Neutrophil (primary cell): ENCODE results near the gene EXT2.

Experiments used
- H3K27ac ChIP-seq: fragments of 200-600 bp; sonication (generic); 2 replicates; pipeline ENCODE4 v1.5.1; 2016; ENCODE audit warnings: mild to moderate bottlenecking, moderate library complexity
- H3K27me3 ChIP-seq: fragments of 200-600 bp; sonication (generic); 2 replicates; pipeline ENCODE4 v1.6.0; 2016; ENCODE audit warnings: mild to moderate bottlenecking
- H3K36me3 ChIP-seq: fragments of 200-600 bp; sonication (generic); 2 replicates; pipeline ENCODE4 v1.5.1; 2017
- H3K4me1 ChIP-seq, 2 experiments: fragments of 200-600 bp in 1 of 2; sonication (generic) in 1 of 2; 1 replicate in 1 of 2; 2 replicates in 1 of 2; pipeline versions ENCODE4 v1.5.1 to v1.6.1; 2013 to 2016; ENCODE audit warnings: low read depth in 1 of 2, low read length in 1 of 2, mild to moderate bottlenecking in 1 of 2, moderate library complexity in 1 of 2; ENCODE audit not compliant: control insufficient read depth in 1 of 2, insufficient read depth in 1 of 2
- H3K4me3 ChIP-seq, 2 experiments: fragments of 200-600 bp in 1 of 2; sonication (generic) in 1 of 2; 1 replicate in 1 of 2; 2 replicates in 1 of 2; pipeline ENCODE4 v1.5.1; 2013 to 2016; ENCODE audit warnings: low read depth in 1 of 2, low read length in 1 of 2, mild to moderate bottlenecking in 1 of 2, moderate library complexity in 1 of 2
- H3K9me3 ChIP-seq: fragments of 200-600 bp; sonication (generic); 2 replicates; pipeline ENCODE4 v1.5.1; 2016
- TF ChIP-seq, protein P1 (sequence below): fragments of 200-600 bp; sonication (generic); IDR thresholded peaks from 2 replicates; pipeline ENCODE4 v1.5.1; 2016; ENCODE audit warnings: antibody characterized with exemption

Gene EXT2

DNA sequence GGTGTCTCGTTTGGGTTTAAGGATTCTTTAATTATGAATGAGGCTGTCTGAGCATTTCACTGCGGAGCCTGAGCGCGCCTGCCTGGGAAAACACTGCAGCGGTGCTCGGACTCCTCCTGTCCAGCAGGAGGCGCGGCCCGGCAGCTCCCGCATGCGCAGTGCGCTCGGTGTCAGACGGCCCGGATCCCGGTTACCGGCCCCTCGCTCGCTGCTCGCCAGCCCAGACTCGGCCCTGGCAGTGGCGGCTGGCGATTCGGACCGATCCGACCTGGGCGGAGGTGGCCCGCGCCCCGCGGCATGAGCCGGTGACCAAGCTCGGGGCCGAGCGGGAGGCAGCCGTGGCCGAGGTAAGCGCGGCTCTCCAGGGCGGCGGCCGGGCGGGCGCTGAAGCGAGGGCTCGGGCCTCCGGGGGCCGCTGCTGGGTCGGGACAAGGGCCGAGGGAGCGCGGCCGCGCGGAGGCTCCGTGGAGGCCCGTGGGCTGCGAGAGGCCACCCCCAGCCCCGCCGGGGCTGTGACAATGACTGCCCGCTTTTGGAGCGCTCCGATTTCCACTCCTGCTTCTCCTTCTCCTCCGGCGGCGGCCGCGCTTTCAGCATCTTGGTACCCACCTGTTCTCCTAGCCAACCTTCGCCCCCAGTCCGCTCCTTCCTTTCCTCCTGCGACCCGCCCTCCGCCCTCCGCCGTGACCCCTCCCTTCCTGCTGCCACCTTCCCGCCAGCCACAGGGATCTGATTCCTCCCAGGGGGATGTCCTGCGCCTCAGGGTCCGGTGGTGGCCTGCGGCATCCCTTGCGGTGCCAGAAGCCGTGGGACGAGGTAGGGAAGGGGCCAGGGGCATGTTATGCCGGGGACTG lies at the start of gene EXT2:
Gene EXT2 (plus strand): TSS at position 173 of the 854 bp plus-strand sequence. CDS start 12,035 bp downstream, outside the sequence.
- peaks cover 18% of the 10 kb centered on the region for H3K27me3 ChIP-seq
- no peaks in the 10 kb centered on the region for H3K36me3 ChIP-seq
- H3K4me3 ChIP-seq, result peak within 1 kb of the TSS; percentile 64 to 66
- TF ChIP-seq, protein P1, sequence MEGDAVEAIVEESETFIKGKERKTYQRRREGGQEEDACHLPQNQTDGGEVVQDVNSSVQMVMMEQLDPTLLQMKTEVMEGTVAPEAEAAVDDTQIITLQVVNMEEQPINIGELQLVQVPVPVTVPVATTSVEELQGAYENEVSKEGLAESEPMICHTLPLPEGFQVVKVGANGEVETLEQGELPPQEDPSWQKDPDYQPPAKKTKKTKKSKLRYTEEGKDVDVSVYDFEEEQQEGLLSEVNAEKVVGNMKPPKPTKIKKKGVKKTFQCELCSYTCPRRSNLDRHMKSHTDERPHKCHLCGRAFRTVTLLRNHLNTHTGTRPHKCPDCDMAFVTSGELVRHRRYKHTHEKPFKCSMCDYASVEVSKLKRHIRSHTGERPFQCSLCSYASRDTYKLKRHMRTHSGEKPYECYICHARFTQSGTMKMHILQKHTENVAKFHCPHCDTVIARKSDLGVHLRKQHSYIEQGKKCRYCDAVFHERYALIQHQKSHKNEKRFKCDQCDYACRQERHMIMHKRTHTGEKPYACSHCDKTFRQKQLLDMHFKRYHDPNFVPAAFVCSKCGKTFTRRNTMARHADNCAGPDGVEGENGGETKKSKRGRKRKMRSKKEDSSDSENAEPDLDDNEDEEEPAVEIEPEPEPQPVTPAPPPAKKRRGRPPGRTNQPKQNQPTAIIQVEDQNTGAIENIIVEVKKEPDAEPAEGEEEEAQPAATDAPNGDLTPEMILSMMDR, result peak; percentile 86
- no peaks in the 10 kb centered on the region for H3K9me3 ChIP-seq
- peaks cover 10 to 15% of the 10 kb centered on the region in 2 experiments for H3K4me1 ChIP-seq
- H3K27ac ChIP-seq, result peak within 1 kb of the TSS; percentile 56

DNA sequence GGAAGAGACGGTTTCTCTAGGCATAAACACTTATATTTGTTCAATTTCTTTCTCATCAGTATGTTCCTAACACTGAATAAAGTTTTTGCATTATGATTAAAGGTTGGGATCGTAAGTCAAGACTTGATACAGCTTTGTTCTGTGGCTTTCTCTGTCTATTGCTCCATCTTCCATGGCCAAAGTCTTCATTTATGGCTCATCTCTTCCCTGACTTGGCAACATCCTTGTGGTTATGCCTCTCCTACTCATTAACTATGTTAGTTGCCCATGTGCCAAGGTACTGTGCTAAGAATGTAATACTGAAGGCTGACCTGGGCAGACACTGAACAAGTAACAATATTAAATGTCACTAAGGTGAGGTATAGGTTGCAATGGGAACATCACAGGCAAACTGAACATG lies 49.3 kb upstream of the EXT2 start:
- Histone ChIP-seq H3K27ac (no peak overlapping the region), H3K4me3 (no peak overlapping the region), H3K36me3 (no peaks in the 10 kb centered on the region), H3K27me3 (peaks cover 8% of the 10 kb centered on the region), H3K4me1 (no peaks in the 10 kb centered on the region), H3K9me3 (no peaks in the 10 kb centered on the region)
- TF ChIP-seq, protein P1, result no peak

DNA sequence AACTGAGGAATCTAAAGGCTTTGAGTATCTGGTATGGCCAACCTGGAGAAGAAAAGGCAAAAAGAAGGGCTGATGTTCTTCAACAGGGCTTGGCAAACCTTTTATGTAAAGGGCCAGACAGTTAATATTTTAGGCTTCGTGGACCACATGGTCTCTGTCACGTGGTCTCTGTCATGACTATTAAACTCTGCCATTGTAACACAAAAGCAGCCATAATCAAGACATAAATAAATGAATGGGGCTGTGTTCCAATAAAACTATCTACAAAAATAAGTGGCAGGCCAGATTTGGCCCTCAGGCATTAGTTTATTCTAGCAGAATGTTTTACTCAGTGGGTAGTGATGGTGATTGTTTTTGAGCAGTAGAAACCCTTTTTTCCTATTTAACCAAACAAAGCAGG lies 48.2 kb upstream of the EXT2 start:
- H3K27me3 ChIP-seq, result peaks cover 8% of the 10 kb centered on the region
- no peak overlapping the region for H3K4me3 ChIP-seq
- H3K27ac ChIP-seq, result no peak overlapping the region
- TF ChIP-seq, protein P1, result no peak
- H3K4me1 ChIP-seq, result no peaks in the 10 kb centered on the region
- no peaks in the 10 kb centered on the region for H3K9me3 ChIP-seq
- no peaks in the 10 kb centered on the region for H3K36me3 ChIP-seq

DNA sequence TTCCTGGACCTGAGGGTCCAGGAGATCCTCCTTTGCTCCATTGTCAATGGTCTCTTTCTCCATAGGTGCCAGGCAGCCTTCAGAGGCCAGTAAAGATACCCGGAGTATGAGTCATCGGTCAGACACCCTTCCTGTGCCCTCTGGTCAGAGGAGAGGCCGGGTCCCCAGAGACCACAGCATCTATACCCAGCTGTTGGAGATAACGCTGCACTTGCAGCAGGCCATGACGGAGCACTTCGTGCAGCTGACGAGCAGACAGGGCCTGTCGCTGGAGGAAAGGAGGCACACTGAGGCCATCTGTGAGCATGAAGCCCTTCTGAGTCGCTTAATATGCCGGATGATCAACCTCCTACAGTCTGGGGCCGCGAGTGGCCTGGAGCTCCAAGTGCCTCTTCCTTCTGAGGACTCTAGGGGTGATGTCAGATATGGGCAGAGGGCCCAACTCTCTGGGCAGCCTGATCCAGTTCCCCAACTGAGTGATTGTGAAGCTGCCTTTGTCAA lies 47.5 kb upstream of the EXT2 start, which contains the start of gene ACCSL:
Gene ACCSL (plus strand): TSS at position 51 of the 501 bp plus-strand sequence. CDS start 56 bp downstream, at position 107.
- TF ChIP-seq, protein P1, result no peak
- H3K27ac ChIP-seq, result no peak within 1 kb of the TSS
- peaks cover 8% of the 10 kb centered on the region for H3K27me3 ChIP-seq
- no peak within 1 kb of the TSS for H3K4me3 ChIP-seq
- no peaks in the 10 kb centered on the region for H3K9me3 ChIP-seq
- H3K4me1 ChIP-seq, result no peaks in the 10 kb centered on the region
- no peaks in the 10 kb centered on the region for H3K36me3 ChIP-seq

DNA sequence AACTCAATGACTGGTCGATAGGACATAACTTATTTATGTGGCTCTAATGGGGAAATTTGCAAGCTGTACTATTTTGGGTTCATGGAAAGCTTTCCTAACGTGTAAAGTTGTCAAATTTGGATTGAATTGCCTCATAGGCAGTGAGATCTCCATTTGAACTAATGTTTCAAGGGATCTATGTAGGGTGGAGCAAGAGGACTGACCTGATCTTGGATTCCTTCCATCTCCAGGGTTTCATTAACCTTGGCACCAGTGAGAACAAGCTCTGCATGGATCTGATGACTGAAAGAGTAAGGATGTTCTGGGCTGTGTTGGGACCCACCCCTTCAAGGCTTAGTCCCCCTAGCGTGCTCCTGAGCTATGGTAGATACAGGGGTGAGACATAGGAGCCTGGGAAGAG lies 45.6 kb upstream of the EXT2 start:
- no peaks in the 10 kb centered on the region for H3K36me3 ChIP-seq
- peaks cover 4% of the 10 kb centered on the region for H3K27me3 ChIP-seq
- no peak overlapping the region for H3K27ac ChIP-seq
- no peak overlapping the region for H3K4me3 ChIP-seq
- H3K9me3 ChIP-seq, result no peaks in the 10 kb centered on the region
- no peaks in the 10 kb centered on the region for H3K4me1 ChIP-seq
- TF ChIP-seq, protein P1, result no peak
